Ovary (tissue), 3 donors: ENCODE data around the gene ASAH2.

ENCODE experiments used
- CTCF ChIP-seq, 3 donors: fragments of 450-650 bp in 2 of 3; fragments of 200-600 bp in 1 of 3; IDR thresholded peaks; one replicate each; pipeline versions ENCODE4 v1.5.1 to v1.8.0; 2016 to 2022; ENCODE audit warnings: antibody characterized with exemption in 3 of 3, mild to moderate bottlenecking in 1 of 3
- EP300 ChIP-seq: sonication (generic); formaldehyde crosslinking; IDR thresholded peaks from one replicate; pipeline ENCODE4 v1.6.1; 2017; ENCODE audit warnings: antibody characterized with exemption
- POLR2A ChIP-seq: fragments of 450-650 bp; IDR thresholded peaks from one replicate; pipeline ENCODE4 v1.6.1; 2017; ENCODE audit warnings: antibody characterized with exemption, mild to moderate bottlenecking, moderate library complexity
- donor health status: DM: no; HTN: no; CAD: no.

DNA sequence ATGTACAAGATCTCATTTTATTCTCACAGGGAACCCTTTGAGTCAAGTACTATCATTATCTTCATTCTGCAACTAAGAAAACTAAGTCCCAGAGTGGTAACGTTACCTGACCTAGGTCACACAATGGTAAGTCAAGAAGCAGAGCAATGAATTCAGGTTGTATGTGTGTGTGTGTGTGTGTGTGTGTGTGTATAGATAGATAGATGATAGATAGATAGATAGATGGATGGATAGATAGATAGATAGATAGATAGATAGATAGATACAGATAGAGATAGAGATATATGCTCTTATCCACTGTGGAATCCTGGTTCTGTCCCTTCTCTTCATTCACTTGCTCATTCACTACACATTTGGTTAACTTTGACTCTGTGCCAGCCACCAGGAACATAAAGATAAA is 29.8 kb downstream of the ASAH2 start:
- no peak for TF ChIP-seq CTCF (IDR thresholded peaks at IDR 0.05)
- TF ChIP-seq POLR2A = no peak
- no peak for TF ChIP-seq EP300
